Mammary epithelial cell (primary cell): ENCODE data around the gene DCAF11.

ENCODE experiments used
- EZH2 ChIP-seq: IDR thresholded peaks from 2 replicates; pipeline ENCODE4 v1.6.1; 2012; ENCODE audit warnings: low read length, inconsistent platforms, borderline replicate concordance
- TF ChIP-seq, protein P1 (sequence below), 2 donors: IDR thresholded peaks in 1 of 2; conservative IDR thresholded peaks in 1 of 2; 2 replicates each; pipeline ENCODE4 v1.5.1; 2011 to 2012; ENCODE audit warnings: inconsistent platforms in 2 of 2, low read length in 2 of 2, mild to moderate bottlenecking in 2 of 2, control low read depth in 1 of 2, low read depth in 1 of 2; ENCODE audit not compliant: insufficient read depth in 1 of 2; ENCODE audit errors: extremely low read depth in 1 of 2

DNA sequence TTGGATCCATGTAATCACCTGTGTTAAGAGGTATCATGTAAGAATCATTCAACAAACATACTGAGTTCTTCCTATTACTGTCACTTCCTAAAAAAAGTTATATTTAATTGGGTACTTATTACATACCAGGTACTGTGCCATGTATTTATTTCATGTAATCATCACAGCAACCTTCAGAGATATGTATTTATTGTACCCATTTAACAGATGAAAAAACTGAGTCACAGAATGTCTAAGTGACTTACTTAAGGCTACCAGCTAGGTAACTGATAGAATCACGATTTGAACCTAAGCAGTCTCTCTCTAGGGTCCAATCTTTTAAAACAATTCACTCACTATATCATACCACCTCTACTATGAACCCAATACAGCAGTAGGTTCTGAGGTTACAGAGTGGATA lies 29.9 kb downstream of the DCAF11 start:
- TF ChIP-seq, protein P1, sequence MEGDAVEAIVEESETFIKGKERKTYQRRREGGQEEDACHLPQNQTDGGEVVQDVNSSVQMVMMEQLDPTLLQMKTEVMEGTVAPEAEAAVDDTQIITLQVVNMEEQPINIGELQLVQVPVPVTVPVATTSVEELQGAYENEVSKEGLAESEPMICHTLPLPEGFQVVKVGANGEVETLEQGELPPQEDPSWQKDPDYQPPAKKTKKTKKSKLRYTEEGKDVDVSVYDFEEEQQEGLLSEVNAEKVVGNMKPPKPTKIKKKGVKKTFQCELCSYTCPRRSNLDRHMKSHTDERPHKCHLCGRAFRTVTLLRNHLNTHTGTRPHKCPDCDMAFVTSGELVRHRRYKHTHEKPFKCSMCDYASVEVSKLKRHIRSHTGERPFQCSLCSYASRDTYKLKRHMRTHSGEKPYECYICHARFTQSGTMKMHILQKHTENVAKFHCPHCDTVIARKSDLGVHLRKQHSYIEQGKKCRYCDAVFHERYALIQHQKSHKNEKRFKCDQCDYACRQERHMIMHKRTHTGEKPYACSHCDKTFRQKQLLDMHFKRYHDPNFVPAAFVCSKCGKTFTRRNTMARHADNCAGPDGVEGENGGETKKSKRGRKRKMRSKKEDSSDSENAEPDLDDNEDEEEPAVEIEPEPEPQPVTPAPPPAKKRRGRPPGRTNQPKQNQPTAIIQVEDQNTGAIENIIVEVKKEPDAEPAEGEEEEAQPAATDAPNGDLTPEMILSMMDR (conservative IDR thresholded peaks at IDR 0.05 in 1 of 2, IDR thresholded peaks at IDR 0.05 in 1 of 2; ENCODE audit: extremely low read depth in 1 of 2, insufficient read depth in 1 of 2, low read depth in 1 of 2, low read length in 2 of 2), result no peak
- no peak for TF ChIP-seq EZH2
